Measurements from ENCODE around the gene CNTNAP2. TPM values are rescaled to one million over a fixed set of nuclear protein-coding genes. Genes with fewer than 3 reads are reported as not detected.

The CNTNAP2 gene
- total RNA-seq, 1 experiment from 2014 or later, result 64.5 TPM

- no peak overlapping the region for H2BK120ac ChIP-seq (ENCODE audit: low read depth, low read length, poor library complexity, severe bottlenecking)
Observed at GRCh38 chr7:147282204-147282603, 1165.6 kb downstream of the CNTNAP2 start.

More at GRCh38 chr7:147282204-147282603, 1165.6 kb downstream of the CNTNAP2 start:
- Mint-ChIP-seq H3K4me1 (peaks cover 6 to 8% of the 10 kb centered on the region in 2 experiments), H3K27me3 (ENCODE audit: low read depth) (no peaks in the 10 kb centered on the region), H3K36me3 (ENCODE audit: insufficient read depth in 1 of 3, low read depth in 3 of 3) (no peaks in the 10 kb centered on the region), H3K27ac (no peak overlapping the region), H3K9me3 (no peaks in the 10 kb centered on the region), H3K4me3 (no peak overlapping the region)
- Histone ChIP-seq H4K91ac (ENCODE audit: insufficient read length, low read depth, low read length) (no peak overlapping the region), H3K14ac (ENCODE audit: insufficient read depth, low read length) (no peak overlapping the region), H3K18ac (ENCODE audit: insufficient read length, low read depth, low read length) (no peak overlapping the region), H3K9ac (ENCODE audit: extremely low read depth, insufficient read length, low read length) (no peak overlapping the region), H3K27ac (ENCODE audit: insufficient read length, low read depth, low read length) (no peak overlapping the region), H2BK5ac (ENCODE audit: insufficient read length, low read length) (no peak overlapping the region), H3T11ph (ENCODE audit: low read length) (no peak overlapping the region), H4K8ac (replicated peaks; ENCODE audit: insufficient read length, low read depth, low read length) (no peak overlapping the region), H2BK20ac (ENCODE audit: low read depth, low read length, poor library complexity, severe bottlenecking) (no peak overlapping the region), H3K56ac (ENCODE audit: insufficient read length, low read depth, low read length) (no peak overlapping the region), H3K4me2 (ENCODE audit: insufficient read depth, insufficient read length, low read length) (no peak overlapping the region), H4K5ac (ENCODE audit: insufficient read length, low read depth, low read length) (no peak overlapping the region), H3K4me1 (ENCODE audit: insufficient read depth, low read length) (no peaks in the 10 kb centered on the region), H3K23me2 (ENCODE audit: insufficient read length, low read depth, low read length, poor library complexity, severe bottlenecking) (no peaks in the 10 kb centered on the region), H3K79me2 (ENCODE audit: insufficient read depth, low read length) (no peaks in the 10 kb centered on the region), H2BK12ac (ENCODE audit: insufficient read length, low read depth, low read length) (no peak overlapping the region), H3K79me1 (ENCODE audit: insufficient read depth, low read depth, low read length, poor library complexity, severe bottlenecking) (no peaks in the 10 kb centered on the region), H2BK15ac (ENCODE audit: low read depth, low read length) (no peak overlapping the region), H2AK5ac (ENCODE audit: insufficient read length, low read length) (no peak overlapping the region), H3K27me3 (ENCODE audit: insufficient read depth, low read length) (no peaks in the 10 kb centered on the region), H2AFZ (ENCODE audit: low read length) (no peak overlapping the region), H3K4ac (ENCODE audit: low read depth, low read length) (no peak overlapping the region), H3K9me3 (ENCODE audit: control insufficient read depth, low read depth, low read length) (no peaks in the 10 kb centered on the region), H3K23ac (ENCODE audit: insufficient read length, low read depth, low read length) (no peak overlapping the region), H4K20me1 (ENCODE audit: control insufficient read depth, insufficient read depth, insufficient read length) (no peaks in the 10 kb centered on the region)
- no peak for DNase-seq
- TF ChIP-seq CTCF (conservative IDR thresholded peaks at IDR 0.05), result no peak
